Skeletal muscle satellite cell (primary cell): Measurements from ENCODE around the gene TARS3.
"Not testable (repeated sequence)": the region's sequence is repeated elsewhere in the genome, so short reads cannot be mapped to it uniquely, and the experiment has no call there.

Source experiments
- H3K27me3 ChIP-seq: 2 replicates; pipeline ENCODE4 v1.7.0; 2013; ENCODE audit warnings: low read length; ENCODE audit not compliant: control insufficient read depth, insufficient read depth
- H3K36me3 ChIP-seq: 2 replicates; pipeline ENCODE4 v1.7.0; 2013; ENCODE audit warnings: mild to moderate bottlenecking, control low read depth, low read length; ENCODE audit not compliant: insufficient read depth
- H3K4me1 ChIP-seq: 2 replicates; pipeline ENCODE4 v1.7.0; 2013; ENCODE audit warnings: low read length; ENCODE audit not compliant: control insufficient read depth, insufficient read depth
- H3K4me2 ChIP-seq: 2 replicates; pipeline ENCODE4 v1.7.0; 2013; ENCODE audit warnings: mild to moderate bottlenecking, low read length
- H3K4me3 ChIP-seq: 2 replicates; pipeline ENCODE4 v1.7.0; 2013; ENCODE audit warnings: low read length
- H3K9ac ChIP-seq: 2 replicates; pipeline ENCODE4 v1.7.0; 2013; ENCODE audit warnings: mild to moderate bottlenecking, low read depth, low read length, moderate library complexity
- H3K9me3 ChIP-seq: replicated peaks from 2 replicates; pipeline ENCODE4 v1.7.0; 2013; ENCODE audit warnings: mild to moderate bottlenecking, control low read depth, low read length

The TARS3 gene

GRCh38 chr15:101675015-101675414 is 49.3 kb downstream of the TARS3 start:
- Histone ChIP-seq H3K4me3 (no peak overlapping the region), H3K27me3 (no peaks in the 10 kb centered on the region), H3K4me2 (peak overlapping the region; percentile 54), H3K4me1 (peaks cover 25% of the 10 kb centered on the region), H3K9ac (no peak overlapping the region), H3K9me3 (no peaks in the 10 kb centered on the region), H3K36me3 (no peaks in the 10 kb centered on the region)

DNA sequence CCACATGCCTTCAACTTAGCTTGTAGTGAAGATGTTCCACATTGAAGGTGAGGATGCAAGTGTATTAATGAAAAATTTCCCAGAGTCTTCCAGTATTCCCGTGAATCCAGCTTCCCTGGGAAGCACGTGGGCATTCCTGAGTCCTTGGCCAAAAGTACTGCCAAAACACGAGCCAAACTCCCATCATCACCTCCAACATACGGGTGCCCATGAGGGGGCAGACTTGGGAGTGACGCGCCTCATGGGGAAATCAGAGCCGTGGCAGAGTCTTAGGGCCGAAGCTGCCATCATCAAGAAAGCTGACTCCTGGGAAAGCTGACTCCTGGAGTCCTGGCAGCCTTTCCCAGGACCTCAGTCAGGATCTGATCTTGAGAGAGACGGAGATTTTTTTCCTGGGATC is 52.0 kb downstream of the TARS3 start:
- H3K4me1 ChIP-seq, result peaks cover 25% of the 10 kb centered on the region
- H3K4me3 ChIP-seq, result no peak overlapping the region
- no peak overlapping the region for H3K4me2 ChIP-seq
- no peak overlapping the region for H3K9ac ChIP-seq
- no peaks in the 10 kb centered on the region for H3K27me3 ChIP-seq
- no peaks in the 10 kb centered on the region for H3K9me3 ChIP-seq
- H3K36me3 ChIP-seq, result peaks cover 3% of the 10 kb centered on the region

DNA sequence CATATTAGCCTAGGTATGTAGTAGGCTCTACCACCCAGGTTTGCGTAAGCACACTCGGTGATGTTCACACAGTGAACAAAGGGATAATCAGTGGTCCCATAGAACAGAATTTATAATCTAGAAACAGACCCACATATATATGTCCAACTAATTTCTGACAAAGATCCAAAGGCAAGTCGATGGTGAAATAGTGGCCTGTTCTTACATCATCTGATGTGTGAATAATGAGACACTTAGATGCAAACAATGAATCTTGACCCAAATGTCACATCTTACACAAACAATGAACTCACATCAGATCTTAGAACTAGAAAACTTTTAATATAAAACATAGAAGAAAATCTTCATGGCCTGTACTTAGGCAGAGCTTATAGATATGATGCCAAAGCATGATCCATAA is 54.5 kb downstream of the TARS3 start:
- H3K27me3 ChIP-seq, result no peaks in the 10 kb centered on the region
- no peak overlapping the region for H3K4me2 ChIP-seq
- peaks cover 2% of the 10 kb centered on the region for H3K4me1 ChIP-seq
- no peak overlapping the region for H3K4me3 ChIP-seq
- H3K9ac ChIP-seq, result no peak overlapping the region
- H3K9me3 ChIP-seq, result no peaks in the 10 kb centered on the region
- peaks cover 3% of the 10 kb centered on the region for H3K36me3 ChIP-seq

GRCh38 chr15:101667881-101668280 is 56.4 kb downstream of the TARS3 start:
- Histone ChIP-seq H3K4me3 (no peak overlapping the region), H3K9ac (no peak overlapping the region), H3K4me2 (no peak overlapping the region), H3K36me3 (peaks cover 3% of the 10 kb centered on the region), H3K27me3 (no peaks in the 10 kb centered on the region), H3K4me1 (no peaks in the 10 kb centered on the region), H3K9me3 (no peaks in the 10 kb centered on the region)

DNA sequence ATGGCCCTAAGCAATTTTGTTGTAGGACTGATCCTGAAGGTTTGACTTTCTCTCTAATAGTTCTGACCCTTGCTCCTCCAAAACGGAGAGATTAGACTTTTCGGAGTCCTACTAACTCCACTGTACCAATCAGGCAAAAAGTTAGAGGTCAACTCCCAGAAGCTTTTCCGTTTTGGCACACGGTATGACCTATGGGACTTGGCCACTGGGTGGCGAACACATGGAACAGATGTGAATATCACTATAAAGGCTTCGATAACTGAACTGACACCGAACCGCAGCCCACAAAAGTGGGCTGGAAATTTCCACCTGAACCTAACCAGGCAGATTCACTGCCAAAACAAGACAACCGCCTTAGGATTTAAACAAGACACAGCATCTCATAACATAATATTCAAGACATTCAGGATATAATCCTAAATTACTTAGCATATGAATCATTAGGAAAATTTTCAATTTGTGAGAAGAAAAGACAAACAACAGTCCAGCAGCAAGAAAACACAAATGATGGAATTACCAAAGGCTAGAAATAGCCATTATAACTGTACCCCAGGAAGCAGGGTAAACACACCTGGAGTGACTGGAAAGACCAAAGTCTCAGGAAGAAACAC is 59.9 kb downstream of the TARS3 start:
- peaks cover 3% of the 10 kb centered on the region for H3K36me3 ChIP-seq
- H3K4me1 ChIP-seq, result no peaks in the 10 kb centered on the region
- no peaks in the 10 kb centered on the region for H3K9me3 ChIP-seq
- H3K27me3 ChIP-seq, result no peaks in the 10 kb centered on the region
- no peak overlapping the region for H3K4me2 ChIP-seq
- H3K4me3 ChIP-seq, result no peak overlapping the region
- H3K9ac ChIP-seq, result no peak overlapping the region

GRCh38 chr15:101662203-101662602 is 62.1 kb downstream of the TARS3 start:
- Histone ChIP-seq H3K4me2 (no peak overlapping the region), H3K27me3 (no peaks in the 10 kb centered on the region), H3K9me3 (no peaks in the 10 kb centered on the region), H3K36me3 (peaks cover 4% of the 10 kb centered on the region), H3K9ac (no peak overlapping the region), H3K4me3 (no peak overlapping the region), H3K4me1 (no peaks in the 10 kb centered on the region)

GRCh38 chr15:101660005-101660404 is 64.3 kb downstream of the TARS3 start:
- H3K4me3 ChIP-seq, result no peak overlapping the region
- H3K4me1 ChIP-seq, result no peaks in the 10 kb centered on the region
- H3K9me3 ChIP-seq, result no peaks in the 10 kb centered on the region
- H3K27me3 ChIP-seq, result no peaks in the 10 kb centered on the region
- peaks cover 6% of the 10 kb centered on the region for H3K36me3 ChIP-seq
- H3K4me2 ChIP-seq, result no peak overlapping the region
- H3K9ac ChIP-seq, result no peak overlapping the region

DNA sequence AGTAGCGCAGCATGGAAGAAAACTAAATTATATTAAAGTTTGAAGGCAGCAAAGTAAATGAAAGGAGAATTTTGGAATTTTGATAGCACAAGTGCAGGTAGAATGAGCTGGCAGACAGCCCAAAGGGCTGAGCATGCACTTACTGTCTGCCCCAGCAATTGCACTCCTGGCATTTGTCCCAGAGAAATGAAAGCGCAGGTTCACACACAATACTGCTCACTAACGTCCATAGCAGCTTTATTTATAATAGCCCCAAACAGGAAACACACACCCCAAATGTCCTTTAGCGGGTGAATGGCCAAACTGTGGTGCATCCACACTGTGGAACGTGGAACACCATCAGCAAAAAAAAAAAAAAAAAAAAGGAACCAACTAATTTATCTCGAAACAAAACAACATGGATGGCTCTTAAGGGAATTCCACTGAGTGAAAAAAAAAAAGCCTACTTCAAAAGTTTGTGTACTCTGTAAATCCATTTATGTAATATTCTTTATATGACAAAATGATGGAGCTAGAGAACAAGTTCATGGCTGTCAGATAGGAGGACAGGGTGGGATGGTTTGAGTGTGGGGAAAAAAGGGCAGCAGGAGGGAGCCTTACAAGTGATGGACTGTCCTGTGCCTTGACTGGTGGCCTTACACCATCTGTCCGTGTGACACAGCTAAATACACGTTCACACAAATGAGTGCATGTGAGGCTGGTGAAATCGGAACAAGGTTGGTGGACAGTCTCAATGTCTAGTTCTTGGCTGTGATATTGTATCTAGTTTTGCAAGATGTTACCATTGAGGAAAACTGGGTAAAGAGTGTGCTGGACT is 66.1 kb downstream of the TARS3 start:
- peaks cover 6% of the 10 kb centered on the region for H3K36me3 ChIP-seq
- H3K4me2 ChIP-seq, result no peak overlapping the region
- no peak overlapping the region for H3K4me3 ChIP-seq
- H3K9ac ChIP-seq, result no peak overlapping the region
- no peaks in the 10 kb centered on the region for H3K27me3 ChIP-seq
- no peaks in the 10 kb centered on the region for H3K9me3 ChIP-seq
- H3K4me1 ChIP-seq, result peaks cover 6% of the 10 kb centered on the region

GRCh38 chr15:101657171-101657570 is 67.1 kb downstream of the TARS3 start:
- Histone ChIP-seq H3K4me3 (no peak overlapping the region), H3K36me3 (peaks cover 6% of the 10 kb centered on the region), H3K4me2 (no peak overlapping the region), H3K4me1 (peaks cover 10% of the 10 kb centered on the region), H3K9ac (no peak overlapping the region), H3K27me3 (no peaks in the 10 kb centered on the region), H3K9me3 (no peaks in the 10 kb centered on the region)

GRCh38 chr15:101654624-101655337 is 69.5 kb downstream of the TARS3 start:
- not testable (repeated sequence) for H3K4me3 ChIP-seq, H3K27me3 ChIP-seq, H3K9me3 ChIP-seq, H3K4me2 ChIP-seq, H3K36me3 ChIP-seq, H3K9ac ChIP-seq
- H3K4me1 ChIP-seq, result peaks cover 23% of the 10 kb centered on the region

DNA sequence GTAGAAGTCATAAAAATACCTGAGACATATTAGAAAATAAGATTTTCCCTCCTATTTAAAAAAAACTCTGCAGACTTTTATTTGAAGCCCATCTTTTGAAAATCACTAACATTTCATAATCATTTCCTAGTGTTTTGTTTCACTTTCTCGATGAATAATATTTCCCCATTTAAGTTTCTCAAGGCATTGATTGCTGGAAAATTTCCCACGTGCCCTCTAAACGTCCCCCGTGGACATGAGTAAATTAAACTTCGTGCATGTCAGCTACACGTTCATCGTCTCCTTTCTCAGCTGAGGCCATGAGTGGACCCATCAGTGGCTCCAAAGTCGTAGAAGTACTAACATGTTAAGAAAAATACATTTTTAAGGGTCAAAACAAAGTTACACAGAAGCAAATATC is 70.1 kb downstream of the TARS3 start:
- Histone ChIP-seq H3K4me2 (no peak overlapping the region), H3K9me3 (no peaks in the 10 kb centered on the region), H3K27me3 (no peaks in the 10 kb centered on the region), H3K4me3 (no peak overlapping the region), H3K9ac (no peak overlapping the region), H3K4me1 (peaks cover 28% of the 10 kb centered on the region), H3K36me3 (peaks cover 14% of the 10 kb centered on the region)
